Measurements from ENCODE around the gene DIS3L2.
"Not testable (repeated sequence)": the region's sequence is repeated elsewhere in the genome, so short reads cannot be mapped to it uniquely, and the experiment has no call there.

DIS3L2 gene

DNA sequence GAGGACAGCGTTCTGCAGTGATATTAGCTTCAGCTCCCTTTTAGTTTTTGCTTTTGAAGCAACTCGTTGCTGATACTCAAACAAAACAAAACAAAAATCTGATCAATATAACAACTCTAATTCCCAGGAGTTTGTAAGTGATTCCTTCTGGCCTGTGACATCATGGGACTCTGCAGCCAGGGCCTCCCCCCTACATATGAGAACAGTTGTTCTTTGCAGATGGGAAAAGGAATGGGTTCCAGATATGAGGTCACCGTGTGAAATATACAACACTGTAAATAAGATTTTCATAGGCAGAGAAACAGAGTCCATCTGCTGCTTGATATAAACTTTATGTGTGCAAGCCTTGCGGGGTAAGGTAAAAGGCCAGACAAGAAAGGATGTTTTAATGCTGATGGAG is 56.7 kb downstream of the DIS3L2 start:
- no peak for DNase-seq

DNA sequence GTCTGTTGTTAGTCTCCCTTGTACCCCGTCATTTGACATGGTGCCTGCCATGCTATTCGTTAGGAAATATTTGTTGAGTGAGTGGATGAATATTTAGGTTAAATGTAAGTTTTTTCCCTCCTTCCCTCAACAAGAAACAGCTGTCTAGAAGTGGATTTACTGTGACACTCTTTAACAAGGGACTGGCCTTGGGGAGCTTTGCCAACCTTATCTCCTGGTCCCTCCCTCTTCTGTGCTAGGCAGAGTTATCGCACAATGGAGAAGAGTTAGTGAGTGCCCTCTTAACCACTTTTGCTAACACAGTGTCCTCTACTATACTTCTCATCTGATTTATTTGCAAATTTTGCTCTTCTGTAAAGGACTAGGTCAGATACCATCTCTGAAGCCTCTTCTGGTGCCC is 61.2 kb downstream of the DIS3L2 start:
- DNase-seq, result no peak

DNA sequence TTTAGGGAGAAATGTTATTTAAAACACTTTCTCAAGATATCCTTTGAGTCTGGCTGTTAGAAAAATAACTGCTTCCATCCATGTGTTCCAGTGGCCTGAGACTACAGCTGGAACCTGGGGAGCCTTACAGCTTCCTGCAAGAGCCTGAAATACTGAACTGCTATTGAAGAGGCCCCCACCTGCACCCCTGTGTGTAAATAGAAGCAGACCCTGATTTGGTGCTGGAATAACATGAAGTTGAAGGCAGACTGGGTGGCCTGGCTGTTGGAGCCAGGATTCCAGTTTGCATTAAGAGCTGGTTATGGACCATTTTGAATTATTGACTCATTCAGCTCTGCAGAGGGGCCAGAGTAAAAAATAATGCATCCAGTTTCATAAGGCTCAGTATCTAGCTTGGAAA is 61.9 kb downstream of the DIS3L2 start:
- no peak for DNase-seq

DNA sequence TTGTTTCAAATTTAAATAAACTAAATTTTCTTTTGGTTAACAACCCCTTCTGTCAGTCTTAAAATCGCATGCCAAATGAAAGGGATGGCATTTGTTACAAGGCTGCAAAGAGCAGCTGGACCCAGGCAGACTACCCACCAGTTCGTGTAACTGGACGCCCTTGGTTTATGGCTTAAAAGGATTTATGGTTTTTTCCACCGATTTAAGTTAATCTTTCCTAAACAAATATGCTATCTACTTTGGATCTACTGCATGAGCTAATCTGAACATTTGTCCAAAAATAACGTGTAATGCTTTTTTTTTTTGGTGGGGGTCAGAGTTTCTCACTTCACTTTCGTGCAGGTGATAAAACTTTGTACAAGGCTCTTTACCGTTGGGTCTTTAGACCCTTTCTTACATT is 62.9 kb downstream of the DIS3L2 start:
- DNase-seq, result no peak

DNA sequence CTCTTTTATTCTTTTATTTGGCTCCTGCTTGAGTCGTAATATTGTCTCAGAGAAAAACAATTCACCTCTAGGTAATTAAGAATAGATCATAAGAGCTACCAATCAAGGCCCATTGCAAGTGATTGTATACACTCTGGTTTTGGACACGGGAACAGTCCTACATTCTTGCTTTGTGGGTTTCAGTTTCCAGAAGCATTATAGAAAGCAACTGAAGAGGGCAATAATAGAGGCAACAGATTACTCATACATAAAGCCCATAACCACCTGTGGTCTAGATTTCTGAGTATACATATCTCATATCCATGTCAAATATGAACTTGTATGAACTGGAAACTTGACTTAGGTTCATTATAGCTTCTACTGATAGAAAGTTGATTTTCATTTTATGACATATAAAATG is 65.4 kb downstream of the DIS3L2 start:
- DNase-seq, result no peak

DNA sequence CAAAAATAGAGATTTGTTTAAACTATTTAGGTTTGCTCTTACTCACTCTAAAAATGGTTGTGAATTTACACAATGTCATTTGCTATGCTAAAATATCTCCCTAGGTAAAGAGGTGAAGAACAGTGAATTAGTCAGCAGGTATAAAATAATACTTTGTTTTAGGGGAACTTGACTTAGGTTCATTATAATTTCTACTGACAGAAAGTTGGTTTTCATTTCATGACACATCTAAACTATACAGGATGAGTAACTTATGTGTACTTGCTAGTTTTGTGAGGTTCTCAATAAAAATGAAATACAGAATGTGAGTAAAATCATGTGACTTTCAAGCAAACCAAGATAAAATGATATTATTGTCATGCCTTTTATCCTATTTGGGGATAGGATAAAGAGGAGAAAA is 66.0 kb downstream of the DIS3L2 start:
- no peak for DNase-seq

DNA sequence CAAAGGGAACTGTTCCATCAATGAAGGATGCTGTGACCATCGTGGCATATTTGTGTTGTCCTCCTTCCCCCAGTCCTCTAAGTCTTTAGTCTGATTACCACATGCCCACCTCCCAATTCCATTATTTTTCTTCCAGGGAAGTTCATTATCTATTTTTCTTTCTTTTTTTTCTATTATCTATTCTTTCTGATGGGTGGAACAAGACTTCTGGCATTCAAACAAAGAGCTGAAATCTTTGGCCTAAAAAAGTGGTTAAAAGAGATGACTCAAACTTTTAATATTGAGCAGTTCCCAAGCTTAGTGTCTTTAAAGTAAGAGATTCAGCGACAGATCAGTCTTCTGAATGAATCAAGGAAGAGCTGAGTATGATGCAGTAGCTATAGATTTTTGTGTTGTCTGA is 66.6 kb downstream of the DIS3L2 start:
- DNase-seq, result no peak

DNA sequence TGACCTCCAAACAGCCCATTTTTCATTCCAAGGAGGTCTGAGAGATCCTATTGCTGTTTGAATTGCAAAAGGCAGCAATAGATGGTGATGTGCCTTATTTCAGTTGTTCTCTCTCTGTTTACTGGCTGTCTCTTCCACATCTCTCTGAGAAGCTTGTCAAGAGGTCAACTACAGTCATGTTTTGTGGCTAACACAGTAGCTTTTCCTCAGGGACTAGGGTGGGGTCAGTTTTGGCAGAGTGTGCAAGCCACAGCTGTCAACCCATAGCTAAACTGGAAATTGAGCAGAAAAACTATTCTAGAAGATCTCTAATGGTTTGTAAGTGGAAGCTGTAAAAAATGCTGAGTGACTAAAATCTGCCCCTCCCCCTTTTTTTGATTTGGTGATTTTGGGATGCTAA is 67.1 kb downstream of the DIS3L2 start:
- no peak for DNase-seq

DNA sequence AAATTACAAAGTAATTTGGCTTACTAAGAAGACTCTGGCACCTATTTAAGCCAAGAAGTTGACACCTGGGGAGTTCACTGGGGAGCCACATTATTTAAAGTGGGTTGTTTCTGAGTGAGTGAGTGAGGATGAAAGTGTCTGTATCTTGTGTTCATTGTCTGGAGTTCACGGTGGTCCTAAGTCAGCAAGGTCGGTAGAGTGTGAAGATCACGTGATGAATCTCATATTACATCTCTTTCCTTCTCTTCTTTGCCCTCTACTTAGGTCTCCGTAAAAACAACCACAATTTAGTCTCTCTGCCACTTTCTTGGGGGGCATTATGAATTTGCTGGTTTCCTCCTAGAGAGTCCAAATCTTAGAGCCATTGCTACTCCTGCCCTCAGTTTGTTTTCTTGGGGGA is 67.8 kb downstream of the DIS3L2 start:
- DNase-seq, result no peak

DNA sequence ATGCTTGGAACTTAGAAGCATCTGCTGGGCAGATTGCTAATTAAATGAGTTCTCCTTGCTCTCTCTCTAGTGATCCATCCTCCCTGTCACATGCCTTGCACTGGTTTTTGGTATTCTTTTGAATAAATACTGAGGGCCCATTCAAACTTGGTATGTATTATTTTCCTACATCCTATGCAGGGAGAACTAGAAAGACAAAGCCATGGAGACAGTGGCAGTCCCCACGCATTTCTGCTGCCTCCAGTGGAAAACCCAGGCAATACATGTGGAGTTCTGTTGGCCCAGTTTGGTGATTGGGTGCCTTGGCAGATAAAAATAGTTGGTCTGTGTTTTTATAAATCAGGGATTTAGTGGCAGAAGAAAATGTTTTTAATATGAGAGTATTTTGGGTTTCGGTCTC is 68.7 kb downstream of the DIS3L2 start:
- no peak for DNase-seq

DNA sequence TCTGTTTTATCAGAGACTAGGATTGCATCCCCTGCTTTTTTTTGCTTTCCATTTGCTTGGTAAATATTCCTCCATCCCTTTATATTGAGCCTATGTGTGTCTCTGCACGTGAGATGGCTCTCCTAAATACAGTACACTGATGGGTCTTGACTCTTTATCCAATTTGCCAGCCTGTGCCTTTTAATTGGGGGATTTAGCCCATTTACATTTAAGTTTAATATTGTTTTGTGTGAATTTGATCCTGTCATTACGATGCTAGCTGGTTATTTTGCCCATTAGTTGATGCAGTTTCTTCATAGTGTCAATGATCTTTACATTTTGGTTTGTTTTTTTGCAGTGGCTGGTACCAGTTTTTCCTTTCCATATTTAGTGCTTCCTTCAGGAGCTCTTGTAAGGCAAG is 73.8 kb downstream of the DIS3L2 start:
- DNase-seq, result not testable (repeated sequence)

DNA sequence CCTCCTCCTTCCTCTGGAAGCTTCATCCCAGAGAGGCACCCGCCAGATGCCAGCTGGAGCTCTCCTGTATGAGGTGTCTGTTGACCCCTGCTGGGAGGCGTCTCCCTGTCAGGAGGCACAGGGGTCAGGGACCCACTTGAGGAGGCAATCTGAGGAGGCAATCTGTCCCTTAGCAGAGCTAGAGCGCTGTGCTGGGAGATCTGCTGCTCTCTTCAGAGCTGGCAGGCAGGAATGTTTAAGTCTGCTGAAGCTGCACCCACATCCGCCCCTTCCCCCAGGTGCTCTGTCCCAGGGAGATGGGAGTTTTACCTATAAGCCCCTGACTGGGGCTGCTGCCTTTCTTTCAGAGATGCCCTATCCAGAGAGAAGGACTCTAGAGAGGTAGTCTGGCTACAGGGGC is 75.4 kb downstream of the DIS3L2 start:
- DNase-seq, result not testable (repeated sequence)

DNA sequence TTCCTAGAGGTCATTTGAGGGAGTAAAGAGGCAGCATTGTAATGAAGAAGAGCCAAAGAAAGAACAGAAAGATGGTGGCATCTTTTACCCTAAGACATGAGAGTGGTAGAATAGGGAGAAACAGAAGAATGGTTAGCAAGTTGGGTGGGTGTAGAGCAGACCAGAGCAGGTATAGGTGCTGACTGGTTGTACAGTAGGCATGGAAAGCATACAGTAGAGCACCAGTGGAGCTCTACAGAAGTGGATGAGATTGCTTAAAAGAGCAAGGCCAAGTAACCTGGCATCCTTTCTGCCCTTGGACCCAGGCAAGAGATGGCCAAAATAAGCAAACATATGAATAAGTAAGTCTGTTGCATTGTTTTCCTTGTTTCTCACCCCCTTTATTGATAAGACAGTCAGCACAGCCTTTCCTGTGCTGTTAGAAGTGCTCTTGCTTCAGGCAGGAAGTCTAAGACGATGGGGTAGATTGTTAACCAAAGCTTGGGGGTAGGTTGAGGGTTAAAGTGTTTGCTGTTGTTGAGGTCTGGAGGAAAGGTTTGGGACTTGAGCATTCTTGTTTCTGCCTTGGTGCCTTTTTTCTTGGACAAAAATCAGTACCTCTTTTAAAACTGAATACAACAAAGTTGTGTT is 76.9 kb downstream of the DIS3L2 start:
- DNase-seq, result no peak

DNA sequence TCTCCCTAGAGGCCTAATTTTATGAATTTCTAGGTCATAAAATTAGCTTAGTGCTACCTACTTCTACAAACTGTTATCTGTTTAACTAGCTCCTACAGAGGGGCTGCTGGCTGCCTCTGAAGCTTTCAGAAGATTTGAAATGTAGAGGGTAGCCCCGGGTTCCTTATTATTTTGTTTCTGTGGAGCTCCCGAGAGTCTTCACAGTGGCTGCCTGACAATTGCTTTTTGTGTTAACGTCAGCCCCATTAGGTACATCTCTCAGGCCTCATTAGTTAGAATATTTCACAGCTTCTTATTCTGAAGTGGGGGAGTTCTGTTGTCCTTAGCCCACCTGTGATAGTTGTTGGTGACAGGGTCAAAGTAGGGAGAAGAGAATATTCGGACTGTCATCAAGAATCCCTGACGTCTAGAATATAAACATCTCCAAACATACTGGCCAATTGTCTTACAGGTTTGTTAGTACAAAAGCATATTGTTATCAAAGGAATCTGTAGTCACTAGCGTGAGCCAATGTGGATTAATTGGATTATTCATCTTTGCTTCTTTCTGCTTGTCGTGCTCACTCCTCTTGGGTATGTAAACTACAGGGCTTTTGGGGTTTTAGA is 77.5 kb downstream of the DIS3L2 start:
- DNase-seq, result no peak

DNA sequence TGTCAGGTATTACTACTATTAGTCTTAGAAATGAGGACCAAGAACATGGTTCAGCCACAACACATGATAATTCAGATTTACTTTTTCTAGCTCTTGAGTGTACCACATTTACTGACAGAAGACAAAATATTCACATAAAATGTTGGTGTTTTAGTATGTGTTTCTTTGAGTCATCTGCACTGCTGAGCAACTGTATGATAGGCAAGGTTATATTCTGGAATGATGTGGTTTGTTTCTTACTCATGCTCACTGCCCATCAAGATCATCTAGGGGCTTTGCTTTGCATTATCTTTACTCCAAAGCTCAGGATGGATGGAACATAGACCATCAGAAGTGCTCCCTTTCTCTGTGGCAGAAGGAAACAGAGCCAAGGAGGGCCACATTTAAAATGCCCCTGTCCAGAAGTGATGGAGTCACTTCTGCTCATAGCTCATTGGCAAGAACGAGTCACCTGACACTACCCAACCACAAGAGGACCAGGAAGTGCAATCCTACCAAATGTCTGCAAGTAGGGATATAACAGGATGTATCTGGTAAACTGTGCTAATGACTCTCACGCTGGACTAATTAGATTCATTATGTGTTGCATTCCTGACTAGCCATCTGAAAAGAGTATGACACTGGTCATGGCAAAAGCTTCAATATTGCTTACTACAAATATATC is 81.5 kb downstream of the DIS3L2 start:
- DNase-seq, result no peak

DNA sequence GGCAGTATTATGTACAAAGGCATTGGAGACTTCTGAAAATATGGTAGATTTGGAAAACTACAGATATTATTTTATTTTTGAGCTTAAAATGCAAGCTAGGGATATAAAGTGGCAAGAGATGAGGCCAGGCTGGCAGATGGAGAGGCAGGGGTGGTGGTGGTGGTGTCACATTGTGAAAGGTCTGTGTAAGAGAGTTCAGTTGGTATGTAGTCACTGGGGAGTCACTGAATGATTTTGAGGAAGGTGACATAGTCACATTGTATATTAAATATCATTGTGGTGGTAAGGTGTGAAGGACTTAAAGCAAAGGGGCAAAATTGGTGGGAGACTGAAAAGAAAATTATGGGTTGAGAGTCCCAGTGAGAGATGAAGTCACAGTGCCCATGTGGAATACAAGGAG is 82.5 kb downstream of the DIS3L2 start:
- DNase-seq, result no peak

DNA sequence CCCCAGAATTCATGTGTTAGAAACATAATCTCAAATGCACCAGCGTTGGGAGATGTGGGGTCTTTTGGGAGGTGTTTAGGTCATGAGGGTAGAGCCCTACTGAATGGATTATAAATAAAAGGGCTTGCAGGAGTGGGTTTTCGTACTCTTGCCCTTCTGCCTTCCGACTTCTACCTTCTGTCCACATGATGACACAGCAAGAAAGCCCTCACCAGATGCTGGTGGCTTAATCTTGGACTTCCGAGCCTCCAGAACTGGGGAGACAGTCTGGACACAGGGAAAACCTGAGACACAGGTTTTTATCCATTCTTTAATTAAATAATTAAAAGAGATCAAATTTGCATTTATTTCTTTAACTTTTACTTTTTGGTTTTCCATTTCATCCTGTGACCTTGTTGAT is 87.8 kb downstream of the DIS3L2 start:
- DNase-seq, result no peak

DNA sequence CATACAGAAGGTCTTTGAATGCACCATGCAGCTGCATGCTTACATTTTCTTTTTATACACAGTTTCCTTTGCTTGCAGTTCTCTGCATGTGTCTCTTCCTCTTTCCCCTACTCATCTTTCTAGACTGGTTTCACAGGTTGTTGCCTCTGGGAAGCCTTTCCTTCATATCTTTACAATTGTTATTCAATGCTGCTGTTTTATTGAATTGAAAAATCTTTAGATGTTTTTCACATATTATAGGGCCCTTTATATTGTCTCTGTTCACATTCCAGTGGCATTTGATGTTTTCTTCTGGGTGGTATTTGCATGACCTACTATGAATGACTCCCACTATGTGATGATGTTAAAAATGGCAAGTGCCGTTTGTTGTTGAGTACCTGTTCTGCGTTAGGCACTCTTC is 91.1 kb downstream of the DIS3L2 start:
- DNase-seq, result no peak

DNA sequence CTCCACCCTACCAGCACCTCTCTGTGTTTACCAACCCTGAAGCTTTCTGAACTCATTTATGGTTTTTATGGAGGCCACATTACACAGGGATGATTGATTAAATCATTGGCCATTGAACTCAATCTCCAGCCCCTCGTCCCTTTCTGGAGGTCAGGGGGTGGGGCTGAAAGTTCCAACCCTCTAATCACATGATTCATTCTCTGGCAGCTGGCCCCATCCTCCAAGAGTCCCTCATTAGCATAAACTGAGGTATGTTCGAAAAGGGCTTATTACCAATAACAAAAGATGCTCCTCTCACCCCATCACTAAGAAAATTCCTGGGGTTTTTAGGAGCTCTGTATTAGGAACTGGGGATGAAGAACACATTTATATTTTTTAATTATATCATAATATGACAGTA is 92.3 kb downstream of the DIS3L2 start:
- DNase-seq, result no peak

DNA sequence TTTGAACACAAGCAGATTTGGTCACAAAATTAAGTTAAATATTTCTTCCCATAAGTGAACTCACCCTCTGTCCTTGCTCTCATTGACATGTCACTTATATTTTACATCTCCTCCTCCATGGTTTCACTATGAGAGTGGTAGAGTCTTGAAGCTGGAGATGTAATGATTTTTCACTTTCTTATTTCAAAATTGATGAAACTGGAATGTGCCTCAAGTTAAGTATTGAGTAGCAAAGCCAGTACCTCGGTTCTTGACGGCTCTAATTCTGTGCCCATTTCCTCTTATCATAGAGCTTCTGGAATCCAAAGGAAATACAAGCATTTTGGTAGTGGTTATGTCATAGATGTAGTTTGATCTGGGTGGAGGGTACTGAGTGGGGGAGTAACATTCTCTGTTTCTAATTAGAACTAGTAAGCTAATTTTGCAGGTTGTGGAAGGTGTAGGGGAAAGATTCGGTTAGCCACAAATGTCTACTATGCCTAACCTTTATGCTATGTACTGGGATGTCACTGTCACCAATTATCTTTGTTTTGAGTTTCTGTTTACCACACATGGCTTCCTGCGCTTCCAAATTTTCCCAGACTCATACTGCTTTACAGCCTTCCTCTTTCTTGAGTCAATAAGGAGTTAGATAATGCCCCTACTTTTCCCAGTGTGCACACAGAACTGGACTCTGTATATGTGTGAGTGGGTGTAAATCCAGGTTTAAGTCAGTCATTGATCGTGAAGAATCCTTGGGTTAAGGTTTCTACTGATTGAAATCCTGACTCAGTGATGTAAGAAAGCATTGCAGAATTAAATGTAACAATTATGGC is 96.8 kb downstream of the DIS3L2 start:
- no peak for DNase-seq

DNA sequence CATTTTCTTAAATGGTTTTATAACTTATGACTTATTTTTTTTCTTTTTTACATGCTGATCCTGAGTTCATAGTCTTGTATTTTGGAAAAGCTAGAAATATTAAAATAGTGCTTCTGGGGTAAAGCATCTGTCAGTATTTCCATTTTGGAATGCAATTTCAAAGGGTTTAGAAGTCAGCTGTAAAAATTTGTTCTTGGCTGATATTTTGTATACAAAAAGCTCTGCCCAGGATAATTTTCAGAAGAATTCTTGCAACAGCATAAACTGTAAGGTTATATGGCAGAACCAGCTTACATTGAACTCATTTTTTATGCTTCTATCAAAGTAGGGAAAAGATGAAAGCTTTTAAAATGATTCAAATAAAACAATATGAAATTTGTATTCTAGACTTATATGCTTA is 97.4 kb downstream of the DIS3L2 start:
- no peak for DNase-seq

DNA sequence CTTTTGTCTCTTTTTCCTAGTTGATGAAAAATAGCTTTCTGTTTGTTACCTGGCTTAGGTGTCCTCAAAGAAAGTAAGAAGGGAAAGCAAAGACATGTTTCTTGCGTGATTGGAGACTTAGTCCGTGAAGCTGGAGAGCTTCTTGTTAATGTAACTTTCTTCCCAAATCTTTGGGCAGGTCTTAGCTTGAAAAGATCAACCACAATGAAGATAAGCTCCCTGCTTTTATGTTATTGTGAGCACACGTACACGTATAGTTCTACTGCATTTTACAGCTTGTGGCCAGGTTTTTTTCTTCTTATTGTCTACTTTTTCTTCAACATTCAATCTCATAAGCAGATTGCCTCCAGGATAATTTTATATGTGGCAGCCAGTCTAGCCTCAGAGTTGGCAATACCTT is 99.8 kb downstream of the DIS3L2 start:
- no peak for DNase-seq

DNA sequence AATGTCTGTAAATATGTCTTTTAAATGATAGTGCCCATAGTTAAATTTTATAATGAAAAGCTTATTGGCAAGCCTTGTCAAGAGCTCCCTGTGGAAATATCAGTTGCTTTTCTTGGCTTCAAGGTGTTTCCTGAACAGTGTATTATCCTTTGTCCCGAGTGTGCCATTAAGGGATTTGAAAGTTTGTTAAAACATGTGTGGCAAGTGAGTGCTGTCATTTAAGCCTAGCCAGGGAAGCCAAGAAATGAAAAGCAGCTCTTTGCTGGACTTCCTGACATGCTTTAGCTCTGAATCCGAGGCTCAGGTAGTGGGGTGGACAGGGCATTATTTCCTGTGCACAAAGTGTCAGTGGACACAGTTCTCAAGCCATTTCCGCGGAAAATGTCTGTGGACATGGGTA is 111.5 kb downstream of the DIS3L2 start:
- no peak for DNase-seq

DNA sequence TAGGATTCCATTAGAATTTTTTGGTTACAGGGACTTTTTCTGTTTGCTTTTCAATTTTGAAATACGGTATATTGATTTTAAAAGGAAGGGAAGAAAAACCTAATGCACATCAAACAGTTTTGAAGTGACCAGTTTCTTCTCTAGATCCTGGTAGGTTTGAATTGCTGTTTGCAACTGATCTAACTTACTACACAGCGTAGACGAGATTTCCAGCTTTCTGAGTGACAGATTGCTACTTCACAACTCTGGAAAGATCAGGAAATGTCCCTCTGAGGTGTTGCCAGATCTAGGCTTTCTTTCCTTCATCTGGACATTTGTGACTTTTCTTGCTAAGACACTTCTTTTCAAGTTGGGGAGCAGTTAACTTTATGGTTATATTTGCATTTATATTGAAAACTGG is 112.2 kb downstream of the DIS3L2 start:
- DNase-seq, result no peak
